Measurements from ENCODE around the gene MUSTN1. TPM values are rescaled to one million over a fixed set of nuclear protein-coding genes. Genes with fewer than 3 reads are reported as not detected.

The MUSTN1 gene
- total RNA-seq, 2 experiments from 2014 or later = 0.57 TPM; not detected in 1

DNA sequence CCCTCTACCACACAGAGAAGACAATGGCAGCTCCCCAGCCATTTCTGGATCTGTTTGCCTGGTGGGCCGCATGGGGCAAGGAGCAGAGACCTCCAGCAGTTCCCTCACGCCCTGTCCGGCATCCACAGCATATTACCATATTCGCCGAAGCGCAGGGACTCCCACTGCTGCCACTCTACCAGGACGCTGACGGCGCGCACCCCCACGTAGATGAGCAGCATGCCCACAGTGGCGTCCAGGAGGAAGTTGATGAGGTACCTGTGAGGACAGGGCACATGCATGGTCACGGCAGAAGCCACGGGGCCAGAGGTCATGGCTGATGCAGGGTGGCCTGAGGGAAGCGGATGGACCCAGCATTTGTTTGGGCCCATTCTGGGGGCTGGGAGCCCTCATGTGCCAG lies 14.8 kb upstream of the MUSTN1 start:
- H3K27me3 Mint-ChIP-seq (ENCODE audit: low read depth) = no peaks in the 10 kb centered on the region
- no peaks in the 10 kb centered on the region for H3K4me1 Mint-ChIP-seq (ENCODE audit: low read depth)
- peak overlapping the region; percentile 46 for H3K27ac Mint-ChIP-seq
- no peak overlapping the region for H3K4me3 Mint-ChIP-seq
- H3K9me3 Mint-ChIP-seq = no peaks in the 10 kb centered on the region
- intact Hi-C loops (cut with micrococcal nuclease) = loop anchor here (2.0 to 5.0 kb wide), 3 partner anchors 43 to 347 kb away; no protein-coding TSS in a partner anchor
- DNase-seq = no peak
- CTCF ChIA-PET = interaction anchor here (0.6 to 2.4 kb wide), 8 partner anchors 11 to 227 kb away, joined by 3 to 13 read pairs (median 4); no protein-coding TSS in a partner anchor
- H3K36me3 Mint-ChIP-seq (ENCODE audit: low read depth) = peaks cover 2% of the 10 kb centered on the region

DNA sequence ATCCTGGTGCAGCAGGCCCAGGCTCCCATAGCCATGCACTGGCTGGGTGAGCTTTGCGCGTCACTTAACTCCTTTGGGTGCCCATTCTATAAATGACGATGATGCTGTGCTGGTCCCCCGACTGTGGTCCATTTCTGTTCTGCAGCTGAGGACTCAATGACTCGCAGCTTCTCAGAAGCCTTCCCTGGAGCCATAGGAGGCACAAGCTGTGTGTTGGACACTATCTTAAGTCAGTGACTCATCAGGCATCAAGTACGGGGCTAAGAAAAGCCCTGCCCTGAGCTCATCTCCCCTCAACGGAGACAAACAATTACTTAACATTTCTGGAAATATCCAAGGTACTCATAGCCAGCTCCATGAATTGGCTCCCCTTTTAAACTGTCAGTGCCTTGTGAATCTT lies 13.8 kb upstream of the MUSTN1 start:
- intact Hi-C loops (cut with micrococcal nuclease) = no loop called here
- no peak overlapping the region for H3K27ac Mint-ChIP-seq
- CTCF ChIA-PET = interaction anchor here (1.0 to 2.4 kb wide), 8 partner anchors 10 to 228 kb away, joined by 3 to 13 read pairs (median 5); partner anchors contain the start of gene SFMBT1
- H3K4me3 Mint-ChIP-seq = no peak overlapping the region
- H3K36me3 Mint-ChIP-seq (ENCODE audit: low read depth) = peaks cover 2% of the 10 kb centered on the region
- no peaks in the 10 kb centered on the region for H3K4me1 Mint-ChIP-seq (ENCODE audit: low read depth)
- no peaks in the 10 kb centered on the region for H3K27me3 Mint-ChIP-seq (ENCODE audit: low read depth)
- no peak for DNase-seq
- no peaks in the 10 kb centered on the region for H3K9me3 Mint-ChIP-seq

- intact Hi-C loops (cut with micrococcal nuclease) = no loop called here
- no peak for DNase-seq
- Mint-ChIP-seq H3K27ac (no peak overlapping the region), H3K27me3 (ENCODE audit: low read depth) (no peaks in the 10 kb centered on the region), H3K9me3 (no peaks in the 10 kb centered on the region), H3K36me3 (ENCODE audit: low read depth) (peaks cover 2% of the 10 kb centered on the region), H3K4me3 (no peak overlapping the region), H3K4me1 (ENCODE audit: low read depth) (no peaks in the 10 kb centered on the region)
- CTCF ChIA-PET = interaction anchor here (0.7 to 2.4 kb wide), 5 partner anchors 9 to 364 kb away, joined by 3 to 13 read pairs (median 3); no protein-coding TSS in a partner anchor
Measured at GRCh38 chr3:52847726-52848125, 12.9 kb upstream of the MUSTN1 start.

GRCh38 chr3:52847241-52847640 lies 12.4 kb upstream of the MUSTN1 start:
- Mint-ChIP-seq H3K36me3 (ENCODE audit: low read depth) (peaks cover 2% of the 10 kb centered on the region), H3K27me3 (ENCODE audit: low read depth) (no peaks in the 10 kb centered on the region), H3K27ac (no peak overlapping the region), H3K4me1 (ENCODE audit: low read depth) (no peaks in the 10 kb centered on the region), H3K9me3 (no peaks in the 10 kb centered on the region), H3K4me3 (no peak overlapping the region)
- intact Hi-C loops (cut with micrococcal nuclease) = no loop called here
- CTCF ChIA-PET = interaction anchor here (0.7 to 2.4 kb wide), 2 partner anchors 9 to 276 kb away, joined by 3 to 13 read pairs; no protein-coding TSS in a partner anchor
- DNase-seq = no peak

GRCh38 chr3:52846432-52846965 lies 11.7 kb upstream of the MUSTN1 start:
- DNase-seq = no peak
- Mint-ChIP-seq H3K27me3 (ENCODE audit: low read depth) (no peaks in the 10 kb centered on the region), H3K27ac (no peak overlapping the region), H3K4me1 (ENCODE audit: low read depth) (no peaks in the 10 kb centered on the region), H3K4me3 (no peak overlapping the region), H3K36me3 (ENCODE audit: low read depth) (peaks cover 2% of the 10 kb centered on the region), H3K9me3 (no peaks in the 10 kb centered on the region)
- intact Hi-C loops (cut with micrococcal nuclease) = no loop called here
- CTCF ChIA-PET = interaction anchor here (0.7 to 0.9 kb wide), 2 partner anchors 43 to 232 kb away, joined by 3 to 4 read pairs; no protein-coding TSS in a partner anchor

GRCh38 chr3:52845691-52846431 lies 11.0 kb upstream of the MUSTN1 start:
- peaks cover 2% of the 10 kb centered on the region for H3K36me3 Mint-ChIP-seq (ENCODE audit: low read depth)

GRCh38 chr3:52845157-52845556 lies 10.3 kb upstream of the MUSTN1 start:
- no peaks in the 10 kb centered on the region for H3K27me3 Mint-ChIP-seq (ENCODE audit: low read depth)
- no peak for DNase-seq

More at GRCh38 chr3:52845691-52846431, 11.0 kb upstream of the MUSTN1 start:
- CTCF ChIA-PET = interaction anchor here (0.7 to 2.0 kb wide), 7 partner anchors 44 to 233 kb away, joined by 3 to 8 read pairs (median 4); no protein-coding TSS in a partner anchor
- no peaks in the 10 kb centered on the region for H3K9me3 Mint-ChIP-seq
- intact Hi-C loops (cut with micrococcal nuclease) = no loop called here
- H3K4me3 Mint-ChIP-seq = no peak overlapping the region
- peak; percentile 34 for DNase-seq
- H3K4me1 Mint-ChIP-seq (ENCODE audit: low read depth) = no peaks in the 10 kb centered on the region
- H3K27ac Mint-ChIP-seq = no peak overlapping the region
- H3K27me3 Mint-ChIP-seq (ENCODE audit: low read depth) = no peaks in the 10 kb centered on the region

GRCh38 chr3:52844290-52844975 lies 9.6 kb upstream of the MUSTN1 start:
- no peak for DNase-seq
- Mint-ChIP-seq H3K27me3 (ENCODE audit: low read depth) (no peaks in the 10 kb centered on the region), H3K9me3 (no peaks in the 10 kb centered on the region), H3K4me1 (ENCODE audit: low read depth) (peaks cover under 1% of the 10 kb centered on the region), H3K4me3 (no peak overlapping the region), H3K27ac (no peak overlapping the region), H3K36me3 (ENCODE audit: low read depth) (peaks cover 4% of the 10 kb centered on the region)
- CTCF ChIA-PET = interaction anchor here (1.5 to 2.0 kb wide), 4 partner anchors 49 to 227 kb away, joined by 3 to 8 read pairs (median 6); no protein-coding TSS in a partner anchor
- intact Hi-C loops (cut with micrococcal nuclease) = no loop called here

More at GRCh38 chr3:52845157-52845556, 10.3 kb upstream of the MUSTN1 start:
- Mint-ChIP-seq H3K36me3 (ENCODE audit: low read depth) (peaks cover 4% of the 10 kb centered on the region), H3K4me1 (ENCODE audit: low read depth) (no peaks in the 10 kb centered on the region), H3K4me3 (no peak overlapping the region), H3K9me3 (no peaks in the 10 kb centered on the region), H3K27ac (no peak overlapping the region)
- intact Hi-C loops (cut with micrococcal nuclease) = no loop called here
- CTCF ChIA-PET = interaction anchor here (0.7 to 2.0 kb wide), 5 partner anchors 48 to 227 kb away, joined by 3 to 8 read pairs (median 5); no protein-coding TSS in a partner anchor

GRCh38 chr3:52843881-52844280 lies 9.1 kb upstream of the MUSTN1 start:
- Mint-ChIP-seq H3K4me3 (no peak overlapping the region), H3K9me3 (no peaks in the 10 kb centered on the region), H3K27ac (no peak overlapping the region), H3K27me3 (ENCODE audit: low read depth) (no peaks in the 10 kb centered on the region), H3K36me3 (ENCODE audit: low read depth) (peaks cover 4% of the 10 kb centered on the region), H3K4me1 (ENCODE audit: low read depth) (peaks cover 6% of the 10 kb centered on the region)
- CTCF ChIA-PET = interaction anchor here (0.6 to 1.6 kb wide), 2 partner anchors 10 to 227 kb away, joined by 3 to 5 read pairs; no protein-coding TSS in a partner anchor
- intact Hi-C loops (cut with micrococcal nuclease) = no loop called here
- no peak for DNase-seq

DNA sequence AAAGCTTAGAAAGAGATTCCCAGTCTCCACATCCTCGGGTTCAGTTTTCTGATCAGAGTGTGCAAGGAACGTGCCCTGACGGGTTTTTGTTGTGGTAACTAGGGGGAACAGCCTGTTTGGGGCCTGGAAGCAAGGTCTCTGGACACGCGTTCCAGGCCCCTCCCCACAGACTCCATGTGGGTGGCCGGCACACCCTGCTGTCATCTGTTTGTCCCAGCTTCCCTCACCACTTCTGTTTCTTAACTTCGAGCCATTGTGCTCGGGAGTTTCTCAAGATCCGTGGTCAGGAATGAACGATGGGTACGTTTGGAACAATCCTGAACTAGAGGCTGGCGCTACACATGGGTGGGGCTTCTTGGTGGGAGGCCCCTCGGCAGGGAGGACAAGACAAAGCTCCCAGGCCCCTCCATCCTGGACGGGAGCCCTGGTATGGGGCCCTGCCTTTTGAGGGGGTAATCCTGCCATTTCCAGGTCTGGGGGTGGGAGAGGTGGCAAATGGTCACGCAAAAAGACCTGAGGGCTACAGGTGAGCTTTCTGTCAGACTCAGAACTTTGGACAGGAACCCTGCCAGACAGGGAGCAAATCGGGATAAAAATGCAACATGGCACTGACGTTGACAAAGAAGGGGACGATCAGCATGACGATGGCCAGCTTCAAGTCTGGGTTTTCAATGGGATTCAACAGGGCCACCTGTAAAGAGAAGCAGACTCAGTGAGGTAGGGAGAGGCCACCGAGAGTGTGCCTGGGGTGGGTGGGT lies 8.5 kb upstream of the MUSTN1 start:
- no peak overlapping the region for H3K27ac Mint-ChIP-seq
- no peak overlapping the region for H3K4me3 Mint-ChIP-seq
- DNase-seq = no peak
- H3K36me3 Mint-ChIP-seq (ENCODE audit: low read depth) = peaks cover 4% of the 10 kb centered on the region
- H3K9me3 Mint-ChIP-seq = no peaks in the 10 kb centered on the region
- peaks cover 12% of the 10 kb centered on the region for H3K4me1 Mint-ChIP-seq (ENCODE audit: low read depth)
- CTCF ChIA-PET = interaction anchor here (0.6 to 1.6 kb wide), 2 partner anchors 10 to 228 kb away, joined by 3 to 5 read pairs; no protein-coding TSS in a partner anchor
- no peaks in the 10 kb centered on the region for H3K27me3 Mint-ChIP-seq (ENCODE audit: low read depth)
- intact Hi-C loops (cut with micrococcal nuclease) = no loop called here

DNA sequence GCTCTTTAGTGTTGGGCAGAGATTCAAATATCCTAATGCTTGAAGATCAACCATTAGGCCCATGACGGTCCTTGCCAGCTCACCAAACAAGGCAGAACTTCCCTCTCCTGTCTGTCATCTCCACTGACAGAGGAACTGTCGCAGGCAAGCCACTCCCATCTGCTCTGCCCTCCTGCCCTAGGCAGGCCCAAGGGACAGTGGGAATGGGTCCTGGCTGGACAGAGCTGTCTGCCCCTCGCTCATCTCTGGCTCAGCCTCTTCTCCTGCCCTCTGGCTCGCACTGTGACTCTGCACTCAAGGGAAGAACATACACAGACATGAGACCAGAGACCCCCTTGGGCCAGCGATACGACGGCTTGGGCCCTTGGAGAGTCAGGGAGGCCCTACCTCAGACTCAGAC lies 7.6 kb upstream of the MUSTN1 start:
- no peak for DNase-seq
- no peak overlapping the region for H3K4me3 Mint-ChIP-seq
- peaks cover 3% of the 10 kb centered on the region for H3K36me3 Mint-ChIP-seq (ENCODE audit: low read depth)
- H3K4me1 Mint-ChIP-seq (ENCODE audit: low read depth) = peaks cover 20% of the 10 kb centered on the region
- CTCF ChIA-PET = no interaction called here
- no peak overlapping the region for H3K27ac Mint-ChIP-seq
- intact Hi-C loops (cut with micrococcal nuclease) = no loop called here
- no peaks in the 10 kb centered on the region for H3K27me3 Mint-ChIP-seq (ENCODE audit: low read depth)
- H3K9me3 Mint-ChIP-seq = no peaks in the 10 kb centered on the region

All from activated naive CD4-positive, alpha-beta T cell treated with anti-CD3 and anti-CD28 coated beads for 36 hours (primary cell).